GM13977 (cell line): ENCODE measurements around the gene CNOT6L.

Source experiments
- DNase-seq: peaks from one replicate; pipeline ENCODE4 v3.0.0; 2012; ENCODE audit warnings: low spot score
- in situ Hi-C: fragments of 300-500 bp; cut with MboI; formaldehyde crosslinking; loops from one replicate; pipeline ENCODE4 v1.12.0; 2022; ENCODE audit warnings: low sequenced_read_pairs, low pct_unique_long_range_greater_than_20kb, mixed read lengths, inconsistent platforms; ENCODE audit not compliant: unreplicated experiment
- TF ChIP-seq, protein P1 (sequence below): IDR thresholded peaks from 2 replicates; pipeline ENCODE4 v1.5.1; 2012; ENCODE audit warnings: mild to moderate bottlenecking, control low read depth; ENCODE audit not compliant: insufficient read depth; ENCODE audit errors: extremely low read depth, missing control alignments

CNOT6L gene

DNA sequence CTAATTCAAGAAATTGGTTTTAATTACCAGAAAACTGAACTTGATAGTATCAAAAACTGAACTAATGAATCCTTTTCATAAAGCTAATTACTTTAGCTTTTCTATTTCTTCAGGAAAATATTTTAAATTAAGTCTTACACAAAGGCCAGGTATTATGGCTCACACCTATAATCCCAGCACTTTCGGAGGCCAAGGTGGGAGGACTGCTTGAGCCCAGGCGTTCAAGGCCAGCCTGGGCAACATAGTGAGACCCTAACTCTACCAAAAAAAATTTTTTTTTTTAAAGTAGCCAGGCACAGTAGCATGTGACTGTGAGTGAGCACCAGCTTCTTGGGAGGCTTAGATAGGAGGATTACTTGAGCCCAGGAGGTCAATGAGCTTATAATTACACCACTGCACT, 19.1 kb downstream of the CNOT6L start:
- no peak for DNase-seq
- TF ChIP-seq, protein P1, sequence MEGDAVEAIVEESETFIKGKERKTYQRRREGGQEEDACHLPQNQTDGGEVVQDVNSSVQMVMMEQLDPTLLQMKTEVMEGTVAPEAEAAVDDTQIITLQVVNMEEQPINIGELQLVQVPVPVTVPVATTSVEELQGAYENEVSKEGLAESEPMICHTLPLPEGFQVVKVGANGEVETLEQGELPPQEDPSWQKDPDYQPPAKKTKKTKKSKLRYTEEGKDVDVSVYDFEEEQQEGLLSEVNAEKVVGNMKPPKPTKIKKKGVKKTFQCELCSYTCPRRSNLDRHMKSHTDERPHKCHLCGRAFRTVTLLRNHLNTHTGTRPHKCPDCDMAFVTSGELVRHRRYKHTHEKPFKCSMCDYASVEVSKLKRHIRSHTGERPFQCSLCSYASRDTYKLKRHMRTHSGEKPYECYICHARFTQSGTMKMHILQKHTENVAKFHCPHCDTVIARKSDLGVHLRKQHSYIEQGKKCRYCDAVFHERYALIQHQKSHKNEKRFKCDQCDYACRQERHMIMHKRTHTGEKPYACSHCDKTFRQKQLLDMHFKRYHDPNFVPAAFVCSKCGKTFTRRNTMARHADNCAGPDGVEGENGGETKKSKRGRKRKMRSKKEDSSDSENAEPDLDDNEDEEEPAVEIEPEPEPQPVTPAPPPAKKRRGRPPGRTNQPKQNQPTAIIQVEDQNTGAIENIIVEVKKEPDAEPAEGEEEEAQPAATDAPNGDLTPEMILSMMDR, result no peak
- in situ Hi-C loops, result no loop called here

DNA sequence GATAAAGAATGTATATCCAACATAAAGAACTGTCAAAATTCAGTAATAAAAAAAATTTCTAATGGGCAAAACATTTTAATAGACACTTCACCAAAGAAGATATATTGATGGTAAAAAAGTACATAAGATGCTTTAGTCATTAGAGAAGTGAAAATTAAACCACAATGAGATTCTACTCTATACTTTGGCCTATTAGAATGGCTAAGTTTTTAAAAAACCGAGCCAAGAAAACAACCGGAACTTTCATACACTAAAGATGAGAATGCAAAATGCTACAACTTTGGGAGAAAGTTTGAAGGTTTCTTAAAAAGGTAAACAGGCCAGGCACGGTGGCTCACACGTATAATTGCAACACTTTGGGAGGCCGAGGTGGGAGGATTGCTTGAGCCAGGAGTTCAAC, 20.8 kb downstream of the CNOT6L start:
- in situ Hi-C loops, result no loop called here
- no peak for DNase-seq
- TF ChIP-seq, protein P1, result no peak

DNA sequence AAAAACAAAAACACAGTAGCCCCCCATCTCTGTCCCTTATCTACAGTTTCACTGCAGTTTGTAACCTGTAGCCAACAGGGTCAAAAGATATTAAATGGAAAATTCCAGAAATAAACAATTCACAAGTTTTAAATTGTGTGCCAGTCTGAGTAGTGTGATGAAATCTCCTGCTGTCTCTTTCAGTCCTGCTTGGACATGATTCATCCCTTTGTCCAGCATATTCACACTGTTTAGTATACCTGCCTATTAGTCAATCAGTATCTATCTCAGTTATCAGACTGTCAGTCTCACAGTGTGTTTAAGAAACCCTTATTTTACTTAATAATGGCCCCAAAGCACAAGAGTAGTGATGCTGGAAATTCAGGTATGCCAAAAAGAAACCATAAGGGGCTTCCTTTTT, 21.9 kb downstream of the CNOT6L start:
- DNase-seq, result no peak
- in situ Hi-C loops, result no loop called here
- TF ChIP-seq, protein P1, result no peak

DNA sequence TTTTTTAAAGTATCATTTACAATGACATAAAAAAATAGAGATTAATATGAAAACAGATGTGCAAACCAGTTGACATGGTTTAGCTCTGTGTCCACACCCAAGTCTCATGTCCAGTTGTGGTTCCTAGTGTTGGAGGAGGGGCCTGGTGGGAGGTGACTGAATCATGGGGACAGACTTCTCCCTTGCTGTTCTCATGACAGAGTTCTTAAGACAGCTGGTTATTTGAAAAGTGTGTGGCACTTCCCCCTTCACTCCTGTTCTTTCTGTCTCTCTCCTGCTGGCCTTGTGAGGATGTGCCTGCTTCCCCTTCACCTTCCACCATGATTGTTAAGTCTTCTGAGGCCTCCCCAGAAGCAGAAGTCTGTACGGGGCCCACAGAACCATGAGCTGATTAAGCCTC, 23.8 kb downstream of the CNOT6L start:
- DNase-seq, result no peak
- in situ Hi-C loops, result no loop called here
- TF ChIP-seq, protein P1, result no peak

DNA sequence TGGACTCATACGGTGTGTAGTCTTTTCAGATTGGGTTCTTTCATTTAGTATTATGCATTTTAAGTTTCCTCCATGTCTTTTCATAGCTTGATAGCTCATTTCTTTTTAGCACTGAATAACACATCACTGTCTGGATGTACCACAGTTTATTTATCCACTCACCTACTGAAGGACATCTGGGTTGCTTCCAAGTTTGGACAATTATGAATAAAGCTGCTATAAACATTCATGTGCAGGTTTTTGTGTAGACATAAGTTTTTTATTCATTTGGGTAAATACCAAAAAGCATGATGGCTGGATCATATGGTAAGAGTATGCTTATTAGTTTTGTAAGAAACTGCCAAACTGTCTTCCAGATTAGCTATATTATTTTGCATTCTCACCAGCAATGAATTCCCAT, 29.0 kb downstream of the CNOT6L start:
- in situ Hi-C loops, result no loop called here
- TF ChIP-seq, protein P1, result no peak
- no peak for DNase-seq

DNA sequence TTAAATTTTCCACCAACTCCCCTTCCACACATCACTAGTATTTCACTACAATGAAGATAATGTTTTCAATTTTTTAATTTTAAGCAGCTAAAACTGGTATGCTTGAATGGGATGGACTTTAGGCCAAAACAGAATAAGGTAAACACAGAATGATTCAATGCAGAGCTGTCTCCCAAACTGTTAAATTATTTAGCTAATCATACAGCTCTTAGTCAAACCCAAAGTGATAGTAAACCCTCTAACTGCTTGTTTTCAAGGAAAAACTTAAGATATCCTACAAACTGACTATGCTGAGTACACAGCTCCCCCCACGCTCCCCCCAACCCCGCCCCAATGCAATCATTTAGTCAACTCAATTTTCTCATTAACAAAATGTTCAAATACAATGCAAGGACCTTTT, 30.2 kb downstream of the CNOT6L start:
- no peak for DNase-seq
- in situ Hi-C loops, result no loop called here
- TF ChIP-seq, protein P1, result no peak

DNA sequence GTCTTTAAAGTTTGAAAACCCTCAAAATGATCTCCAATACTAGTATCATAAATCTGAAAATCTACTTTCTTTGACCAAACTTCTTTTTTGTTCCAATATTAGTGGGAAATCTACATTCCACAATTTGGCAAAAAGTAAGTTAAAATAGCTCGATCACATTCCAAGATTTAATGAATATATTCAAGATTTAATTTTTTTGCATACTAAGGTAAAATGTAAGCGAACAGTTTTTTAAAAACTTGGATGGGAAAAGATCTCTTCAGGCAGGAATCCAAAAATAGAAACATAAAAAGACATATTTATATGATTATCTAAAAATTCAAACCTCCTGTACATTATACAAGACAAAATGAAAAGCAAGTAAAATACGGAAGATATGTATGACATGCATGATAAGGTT, 31.2 kb downstream of the CNOT6L start:
- TF ChIP-seq, protein P1, result no peak
- in situ Hi-C loops, result no loop called here
- no peak for DNase-seq
